HL-60/S4 treated with phorbol 12-myristate 13-acetate at 8.2 ng/mL for 4 days and 3 days (cell line): ENCODE measurements around the gene SLC2A1.

ENCODE experiments used
- in situ Hi-C: fragments of 300-500 bp; cut with MboI; formaldehyde crosslinking; loops from 2 replicates; pipeline ENCODE4 v1.15.0; 2022; ENCODE audit warnings: low sequenced_read_pairs

SLC2A1 gene

DNA sequence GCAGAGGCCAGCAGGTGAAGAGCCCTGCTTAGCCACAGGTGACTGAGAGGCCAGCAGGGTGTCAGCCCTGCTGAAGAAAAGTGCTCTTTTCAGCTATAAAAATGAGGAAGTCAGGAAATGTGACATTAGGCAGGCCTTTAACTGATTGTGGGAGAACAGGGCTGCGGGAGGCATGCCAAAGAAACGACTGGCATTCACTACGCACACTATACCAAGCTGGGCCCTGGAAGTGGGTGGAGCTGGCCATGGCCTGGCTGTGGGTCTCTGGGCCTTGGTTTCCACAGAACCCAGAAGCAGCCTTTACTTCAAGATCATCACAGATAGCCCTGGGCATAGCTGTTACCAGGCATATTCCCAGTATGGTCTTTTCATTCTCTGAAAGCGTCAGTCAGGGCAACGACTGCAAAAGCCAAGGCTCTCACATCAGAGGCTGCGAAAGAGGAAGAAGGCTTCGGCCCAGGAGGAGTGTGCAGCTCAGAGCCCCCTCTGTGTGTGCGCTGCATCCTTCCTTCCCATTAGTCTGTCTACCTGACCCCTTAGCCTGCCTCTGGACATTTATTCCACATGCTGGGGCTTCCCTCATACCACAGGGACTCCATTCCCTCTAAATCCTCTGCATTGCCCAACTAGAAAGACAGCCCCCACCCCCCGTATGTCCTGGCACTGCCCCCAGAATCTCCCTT is 14.3 kb downstream of the SLC2A1 start:
- in situ Hi-C loops, result no loop called here

GRCh38 chr1:42943728-42944127 is 14.9 kb downstream of the SLC2A1 start:
- in situ Hi-C loops, result no loop called here

DNA sequence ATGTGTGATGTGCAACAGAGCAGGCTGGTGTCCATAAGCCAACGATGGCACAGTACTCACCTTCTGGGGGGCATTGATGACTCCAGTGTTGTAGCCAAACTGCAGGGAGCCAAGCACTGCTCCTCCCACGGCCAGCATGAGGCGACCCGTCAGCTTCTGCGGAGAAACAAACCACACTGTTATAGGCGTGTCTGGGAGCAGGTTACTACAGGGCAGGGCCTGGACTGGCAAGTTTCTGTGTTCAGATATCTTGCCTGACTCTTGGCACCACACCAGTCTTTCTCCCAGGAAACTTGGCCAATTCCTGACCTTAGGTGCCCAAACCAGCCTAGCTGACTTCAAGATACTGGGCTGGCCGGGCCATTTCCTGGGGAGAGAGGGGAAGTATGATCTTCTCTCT is 15.5 kb downstream of the SLC2A1 start:
- in situ Hi-C loops, result no loop called here

DNA sequence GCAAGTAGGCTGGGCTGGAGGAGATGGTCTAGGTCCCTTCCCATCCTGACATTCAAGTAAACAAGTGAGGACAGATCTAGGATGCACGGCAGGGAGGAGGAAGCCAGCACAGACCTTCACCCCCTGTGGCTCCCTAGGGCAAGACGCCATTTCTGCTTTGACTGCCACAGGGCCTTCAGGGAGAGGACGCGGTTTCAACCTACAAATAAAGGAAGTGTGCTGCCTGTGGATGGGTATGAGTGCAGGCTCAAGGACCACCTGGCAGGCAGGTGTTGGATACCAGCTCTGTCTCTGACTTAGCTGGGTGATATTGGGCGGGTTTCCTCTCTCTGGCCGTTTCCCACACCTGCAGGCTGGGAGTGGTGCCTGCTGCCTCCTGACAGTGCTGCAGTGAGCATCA is 16.2 kb downstream of the SLC2A1 start:
- in situ Hi-C loops, result no loop called here

GRCh38 chr1:42941640-42942330 is 16.9 kb downstream of the SLC2A1 start:
- in situ Hi-C loops, result no loop called here

DNA sequence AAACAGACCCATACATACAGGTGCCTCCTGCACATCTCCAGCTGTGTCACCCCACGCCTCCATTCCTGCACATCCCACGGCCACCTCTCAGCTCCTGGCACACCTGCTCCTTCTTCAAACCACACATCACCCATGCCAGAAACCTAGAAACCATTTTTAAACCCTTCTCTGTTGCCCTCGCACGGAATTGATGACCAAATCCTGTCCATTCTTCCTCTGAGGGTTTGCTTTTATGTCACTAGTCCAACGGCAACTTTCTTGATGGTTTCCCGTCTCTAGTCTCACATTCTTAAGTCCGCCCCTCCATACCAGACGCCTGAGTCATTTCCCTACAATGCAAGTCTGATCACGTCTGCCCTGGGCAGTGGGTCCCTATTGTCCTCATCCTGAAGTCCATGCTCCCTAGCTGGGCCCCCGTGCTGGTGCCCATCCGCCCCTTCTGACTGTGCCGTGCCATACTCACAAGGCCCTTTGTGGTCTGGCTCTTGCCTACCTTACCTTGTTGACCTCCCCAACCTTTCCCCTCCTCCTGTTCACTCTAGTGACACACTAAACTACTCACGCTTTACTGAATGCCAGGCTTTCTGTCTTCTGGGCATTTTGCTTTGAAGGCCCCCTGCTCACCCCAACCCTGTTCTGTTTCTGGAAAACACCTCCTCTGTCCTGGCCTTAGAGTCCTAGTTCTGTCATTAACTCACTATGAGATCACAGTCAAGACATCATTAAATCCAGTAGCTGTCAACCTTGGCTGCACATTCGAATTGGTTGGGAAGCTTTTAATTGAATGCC is 17.6 kb downstream of the SLC2A1 start:
- in situ Hi-C loops, result no loop called here

DNA sequence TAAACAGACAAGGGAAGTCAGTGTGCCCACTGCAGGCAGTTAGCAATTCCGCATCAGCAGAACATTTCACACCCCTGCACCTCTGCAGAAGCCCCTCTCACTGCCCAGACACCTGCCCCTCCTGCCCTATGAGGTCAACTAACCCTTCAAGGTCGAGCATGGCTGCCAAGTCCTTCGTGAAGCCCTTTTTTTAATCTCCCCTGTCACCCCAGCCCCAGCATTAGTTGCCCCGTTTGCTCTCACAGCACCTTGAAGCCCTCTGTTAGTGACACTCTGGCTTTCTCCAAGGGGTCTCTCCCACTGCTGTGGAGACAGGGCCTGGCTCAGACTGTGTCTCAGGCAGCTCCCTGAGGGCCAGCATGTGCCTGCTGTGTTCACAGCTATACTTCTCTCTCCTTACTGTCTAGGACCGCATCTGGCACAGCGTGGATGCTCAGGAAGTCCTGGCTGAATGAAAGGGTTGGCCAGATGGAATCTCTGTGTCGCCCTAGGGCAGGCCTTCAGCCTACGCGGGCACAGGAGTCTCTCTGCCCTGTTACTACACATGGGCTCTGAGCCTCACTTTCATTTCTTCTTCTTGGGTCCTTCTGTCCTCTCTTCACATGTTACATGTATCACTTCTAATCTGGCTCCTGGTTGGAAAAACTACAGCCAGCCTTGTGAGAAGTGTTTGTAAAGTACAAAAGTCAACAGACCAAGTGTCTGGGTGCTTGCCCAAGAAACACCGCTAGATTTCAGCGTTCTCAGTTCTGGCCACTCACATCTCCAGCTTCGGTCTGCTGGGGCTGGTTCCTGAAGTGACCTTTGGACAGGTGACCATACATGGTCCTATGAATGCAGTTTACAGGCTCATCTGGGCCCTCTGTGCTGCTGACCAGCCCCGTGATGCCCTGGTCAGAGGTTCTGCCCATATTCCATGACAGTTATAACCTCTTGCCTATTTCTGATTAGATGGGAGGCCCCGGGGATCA is 19.7 kb downstream of the SLC2A1 start:
- in situ Hi-C loops, result no loop called here

DNA sequence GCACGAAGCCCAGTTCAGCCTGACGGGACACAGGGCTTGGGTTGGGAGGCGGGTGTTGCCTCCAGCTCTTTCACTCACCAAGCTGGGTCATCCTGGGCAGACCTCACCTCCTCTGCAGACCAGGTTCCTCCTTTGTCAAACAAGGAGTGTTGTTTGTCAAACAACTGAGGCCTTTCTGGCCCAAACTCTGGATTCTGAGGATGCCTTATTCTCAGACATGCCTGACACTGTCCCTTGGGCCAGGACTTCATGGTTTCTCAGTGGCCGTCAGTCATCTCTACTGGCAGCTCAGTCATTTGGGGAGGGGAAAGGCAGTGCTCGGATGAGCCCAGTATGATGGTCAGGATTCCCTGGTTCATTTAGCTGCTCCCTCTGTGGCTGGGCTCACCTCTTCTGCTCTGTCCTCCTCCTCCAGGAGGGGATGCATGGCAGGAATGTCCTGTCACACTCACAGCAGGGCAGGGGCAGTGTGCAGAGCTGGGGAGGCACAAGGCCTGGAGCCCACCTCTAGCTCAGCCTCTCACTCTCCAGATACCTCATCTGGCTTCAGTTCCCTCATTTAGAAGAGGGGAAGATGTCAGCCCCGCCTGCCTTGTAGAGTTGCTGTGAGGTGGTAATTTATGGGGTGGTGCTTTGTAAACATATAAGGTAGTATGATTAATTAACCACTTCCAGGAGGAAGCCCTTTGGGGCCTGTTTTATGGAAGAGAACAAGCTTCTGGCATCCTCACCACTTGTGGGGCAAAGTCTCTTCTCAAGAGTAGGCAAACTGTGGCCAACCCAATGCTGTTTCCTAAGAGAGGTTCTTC is 20.6 kb downstream of the SLC2A1 start:
- in situ Hi-C loops, result no loop called here

DNA sequence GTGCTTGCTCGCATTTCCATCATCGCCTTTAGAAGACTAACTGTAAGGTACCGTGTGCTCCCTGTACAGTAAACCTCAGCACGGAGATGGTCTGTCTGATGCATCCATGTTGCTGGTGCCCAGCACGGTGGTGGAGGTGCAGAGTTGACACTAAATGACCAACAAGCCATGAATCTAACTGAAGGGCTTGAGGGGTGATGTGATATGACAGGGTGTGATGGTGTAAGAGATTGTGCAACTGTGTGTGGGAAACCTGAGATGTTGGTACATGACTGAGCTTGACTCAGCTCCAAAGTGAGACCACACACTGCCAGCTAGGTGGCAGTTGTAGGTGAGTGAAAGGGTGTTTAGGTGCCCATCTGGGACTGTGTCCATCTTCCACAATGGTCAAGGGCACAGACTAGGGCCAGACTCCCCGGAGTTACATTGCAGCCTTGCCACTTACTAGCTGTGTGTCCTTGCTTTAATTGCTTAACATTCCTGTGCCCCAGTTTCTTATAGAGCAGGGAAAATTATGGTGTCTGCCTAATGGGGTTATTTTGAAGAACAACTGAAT is 21.4 kb downstream of the SLC2A1 start:
- in situ Hi-C loops, result no loop called here

DNA sequence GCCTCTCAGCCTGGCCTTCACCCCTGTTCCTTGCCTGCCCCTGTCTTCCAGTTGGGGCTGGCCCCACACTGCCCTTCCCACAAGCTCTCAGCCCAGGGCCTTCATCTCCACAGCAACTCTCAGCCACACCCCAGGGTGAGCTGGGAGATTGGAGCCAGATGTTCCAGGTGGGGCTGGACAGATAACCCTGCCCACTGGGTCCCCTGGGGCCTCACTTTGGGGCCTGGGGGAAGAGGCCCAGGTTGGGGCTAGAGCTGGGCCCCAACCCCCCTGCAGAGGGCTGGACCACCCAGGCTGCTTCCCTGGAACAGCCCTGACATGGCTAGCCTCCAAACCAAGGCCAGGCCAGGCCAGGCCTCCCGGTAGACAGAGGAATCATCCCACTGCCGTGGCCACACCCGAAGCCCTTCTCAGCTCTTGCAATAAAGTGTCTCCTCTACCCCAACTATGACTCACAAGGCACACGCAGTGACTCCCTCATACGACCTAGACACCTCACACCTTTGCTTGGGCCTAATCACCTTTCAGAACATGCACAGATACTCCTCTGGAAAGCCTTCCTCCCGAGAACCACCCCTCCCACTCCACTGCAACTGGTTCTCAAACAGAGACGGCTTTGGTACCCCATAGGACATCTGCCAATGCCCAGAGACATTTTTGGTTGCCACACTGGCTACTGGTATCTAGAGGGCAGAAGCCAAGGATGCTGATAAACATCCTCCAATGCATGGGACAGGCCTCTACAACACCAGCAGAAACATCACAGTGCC is 22.2 kb downstream of the SLC2A1 start:
- in situ Hi-C loops, result no loop called here

DNA sequence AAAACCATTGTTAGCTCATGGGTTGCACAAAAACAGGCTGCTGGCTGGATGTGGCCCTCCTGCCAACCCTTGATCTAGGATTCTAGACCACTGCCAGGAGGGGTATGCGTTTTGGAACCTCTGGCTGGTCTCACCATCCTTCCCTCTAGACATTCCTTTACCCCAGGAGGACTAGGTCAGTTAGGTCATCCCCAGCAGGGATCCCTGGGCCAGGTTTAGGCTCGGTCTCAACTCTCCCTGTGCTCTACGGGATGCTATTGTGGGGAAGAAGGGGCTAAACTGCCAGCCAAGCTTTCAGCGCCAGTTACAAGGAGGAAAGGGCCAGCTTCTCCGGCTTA is 22.7 kb downstream of the SLC2A1 start:
- in situ Hi-C loops, result no loop called here

DNA sequence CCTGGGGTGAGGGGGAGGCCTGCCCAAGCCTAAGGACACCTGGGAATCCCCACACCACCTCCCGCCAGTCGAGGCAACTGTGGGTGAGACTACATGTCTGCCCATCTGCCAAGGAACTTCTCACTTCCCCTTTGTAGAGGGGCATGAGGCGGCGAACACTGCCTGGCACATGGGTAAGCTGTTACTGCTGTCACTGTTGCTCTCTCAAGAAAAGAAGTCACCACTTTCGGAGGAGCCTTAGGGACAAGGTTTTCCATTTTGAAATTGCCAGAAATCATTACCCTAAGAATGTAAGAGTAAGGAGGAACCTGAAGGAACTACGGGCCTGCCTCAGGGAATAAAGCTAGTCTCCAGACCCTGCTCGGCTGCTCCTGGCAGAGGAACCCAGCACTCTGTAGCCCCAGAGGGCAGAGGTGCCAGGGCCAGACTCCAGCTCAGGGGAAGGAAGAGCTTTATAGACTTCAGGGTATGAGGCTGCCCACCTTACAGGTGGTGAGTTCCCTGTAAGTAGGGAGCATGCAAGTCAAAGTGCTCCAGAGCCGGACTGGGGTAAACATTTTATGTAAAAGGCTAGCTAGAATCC is 23.3 kb downstream of the SLC2A1 start:
- in situ Hi-C loops, result no loop called here

- in situ Hi-C loops, result no loop called here
Measured at GRCh38 chr1:42934541-42935312, 23.9 kb downstream of the SLC2A1 start.

DNA sequence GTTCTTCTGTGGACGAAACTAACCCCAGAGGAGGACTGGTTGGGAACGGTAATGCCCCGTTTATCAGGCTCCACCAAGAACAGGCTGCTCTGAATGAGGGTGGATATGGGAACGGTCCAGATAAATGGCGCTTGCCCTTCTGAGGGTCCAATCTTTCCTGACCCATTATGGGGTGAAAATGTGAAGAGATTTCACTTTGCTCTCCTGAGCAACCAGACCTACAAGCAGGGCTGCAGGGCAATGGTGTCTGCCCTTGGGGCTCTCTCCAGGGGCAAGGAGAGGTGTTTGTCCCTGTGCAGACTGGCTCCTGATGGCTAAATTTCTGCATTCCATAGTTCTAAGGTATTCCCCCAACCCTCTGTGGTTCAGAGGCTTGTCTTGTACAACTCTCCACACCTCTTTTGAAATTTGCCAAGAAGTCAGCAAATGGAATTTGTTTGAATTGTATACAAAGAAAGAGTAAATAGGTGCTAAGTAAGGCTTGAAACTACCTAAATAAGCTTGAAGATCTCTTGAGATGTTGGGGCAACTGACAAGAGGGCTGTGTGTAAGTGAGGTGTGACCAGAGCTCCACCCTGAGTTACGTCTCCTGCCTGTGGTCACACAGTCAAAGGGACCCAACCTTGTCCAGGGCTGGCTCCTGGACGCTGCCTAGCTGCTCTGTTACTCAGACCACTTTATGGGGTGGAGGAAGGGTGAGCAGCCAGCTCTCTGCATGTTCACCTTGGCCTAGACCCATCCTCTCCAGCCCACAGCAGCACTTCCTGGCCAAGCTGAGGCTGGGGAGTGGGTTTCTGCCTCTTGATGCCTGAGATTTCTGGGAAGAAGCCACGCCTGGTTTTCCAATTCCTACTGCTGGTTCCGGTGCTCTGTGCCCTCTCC is 24.8 kb downstream of the SLC2A1 start:
- in situ Hi-C loops, result no loop called here

- in situ Hi-C loops, result no loop called here
Measured at GRCh38 chr1:42933060-42933586, 25.5 kb downstream of the SLC2A1 start.

DNA sequence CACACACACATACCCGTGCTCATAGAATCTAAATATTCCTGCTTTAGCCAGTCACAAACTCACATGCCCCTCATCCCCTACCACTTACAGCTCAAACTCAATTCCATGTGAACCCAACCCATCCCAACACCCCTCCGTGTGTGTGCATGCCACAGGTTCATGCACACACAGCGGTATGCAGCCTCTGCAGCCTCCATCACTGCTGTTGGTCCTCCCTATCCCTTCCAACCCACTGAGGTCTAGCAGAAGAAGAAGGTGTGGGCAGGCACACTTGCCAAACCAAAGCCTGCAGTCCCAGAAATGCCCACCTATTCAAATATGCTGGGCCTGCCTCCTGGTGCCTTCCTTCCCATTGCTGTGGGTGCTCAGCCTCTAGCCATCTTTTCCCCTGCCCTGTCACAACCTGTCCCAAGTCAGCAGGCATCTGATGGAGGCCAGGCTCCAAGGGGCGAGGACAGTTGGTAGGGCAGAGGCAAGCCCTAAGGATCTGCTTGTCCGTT is 26.2 kb downstream of the SLC2A1 start:
- in situ Hi-C loops, result no loop called here
